Measurements from ENCODE around the gene ADGRL3.

- TF ChIP-seq CTCF (IDR thresholded peaks at IDR 0.05) (no peak), POLR2A (IDR thresholded peaks at IDR 0.05) (no peak)
Observed at GRCh38 chr4:61877893-61878292, 677.8 kb downstream of the ADGRL3 start.
